ENCODE measurements around the gene RNF214.
A peak's percentile ranks its signal among the peaks of the same experiment; 100 is the strongest.
"Not testable (repeated sequence)": the region's sequence is repeated elsewhere in the genome, so short reads cannot be mapped to it uniquely, and the experiment has no call there.

The RNF214 gene

DNA sequence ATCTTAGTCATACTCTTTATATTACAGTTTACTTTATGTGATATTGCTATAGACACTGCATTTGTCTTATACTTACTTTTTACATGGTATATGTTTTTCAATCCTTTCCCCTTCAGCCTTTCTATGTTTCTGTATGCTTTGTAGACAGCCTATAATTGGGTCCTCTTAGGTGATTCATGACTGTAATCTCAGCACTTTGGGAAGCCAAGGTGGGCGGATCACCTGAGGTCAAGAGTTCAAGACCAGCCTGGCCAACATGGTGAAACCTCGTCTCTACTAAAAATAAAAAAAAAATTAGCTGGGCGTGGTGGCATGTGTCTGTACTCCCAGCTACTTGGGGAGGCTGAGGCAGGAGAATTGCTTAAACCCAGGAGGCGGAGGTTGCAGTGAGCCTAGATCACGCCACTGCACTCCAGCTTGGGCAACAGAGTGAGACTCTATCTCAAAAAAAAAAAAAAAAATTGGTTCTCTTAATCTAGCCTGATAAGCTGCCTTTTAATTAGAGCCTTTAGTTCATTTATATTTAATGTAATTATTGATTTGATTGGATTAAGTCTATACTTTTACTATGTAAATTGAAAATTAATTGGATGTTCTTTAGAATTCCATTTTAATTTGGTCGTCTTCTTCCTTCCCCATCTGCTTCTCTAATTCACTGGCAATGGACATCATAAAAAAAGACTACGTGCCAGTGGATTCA is 32.3 kb downstream of the RNF214 start:
- DNase-seq; in situ Hi-C loops (cut with HindIII; ENCODE audit: low pct_ligation_motif_present, low pct_unique_long_range_greater_than_20kb, low sequenced_read_pairs): not testable (repeated sequence)

DNA sequence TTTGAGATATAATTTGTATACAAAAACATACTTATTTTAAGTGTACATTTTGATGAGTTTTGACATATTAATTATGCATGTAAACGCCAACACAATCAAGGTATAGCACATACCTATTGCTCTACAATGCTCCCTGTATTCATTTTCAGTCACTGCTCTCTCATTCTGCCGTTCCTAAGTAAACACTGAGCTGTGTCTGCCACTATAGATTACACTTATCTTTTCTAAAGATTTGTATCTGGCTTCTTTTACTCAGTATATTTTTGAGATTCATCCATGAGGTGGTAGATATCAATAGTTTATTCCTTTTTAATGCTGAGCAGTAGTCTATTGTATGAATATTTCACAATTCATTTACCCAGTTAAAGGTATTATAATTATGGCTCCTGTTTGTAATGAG is 33.3 kb downstream of the RNF214 start:
- no peak for DNase-seq
- in situ Hi-C loops (cut with HindIII; ENCODE audit: low pct_ligation_motif_present, low pct_unique_long_range_greater_than_20kb, low sequenced_read_pairs) = no loop called here

DNA sequence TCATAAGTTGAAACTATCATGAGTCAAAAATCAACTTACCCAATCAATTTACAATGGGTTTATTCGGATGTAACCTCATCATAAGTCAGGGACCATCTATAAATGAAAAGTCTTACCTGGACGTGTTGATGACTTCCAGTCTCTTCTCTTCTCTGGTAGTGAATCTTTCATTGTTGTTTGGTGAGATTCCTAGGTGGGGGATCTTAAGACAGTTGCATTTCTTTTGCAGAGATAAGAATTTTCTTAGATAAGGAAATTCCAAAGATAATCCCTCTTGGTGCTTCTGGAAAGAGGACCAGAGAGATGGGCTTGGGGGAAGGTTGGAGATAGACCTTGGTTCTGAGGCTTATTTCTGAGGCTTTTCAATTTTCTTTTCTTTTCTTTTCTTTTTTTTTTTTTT is 37.4 kb downstream of the RNF214 start:
- no peak for DNase-seq
- in situ Hi-C loops (cut with HindIII; ENCODE audit: low pct_ligation_motif_present, low pct_unique_long_range_greater_than_20kb, low sequenced_read_pairs) = no loop called here

DNA sequence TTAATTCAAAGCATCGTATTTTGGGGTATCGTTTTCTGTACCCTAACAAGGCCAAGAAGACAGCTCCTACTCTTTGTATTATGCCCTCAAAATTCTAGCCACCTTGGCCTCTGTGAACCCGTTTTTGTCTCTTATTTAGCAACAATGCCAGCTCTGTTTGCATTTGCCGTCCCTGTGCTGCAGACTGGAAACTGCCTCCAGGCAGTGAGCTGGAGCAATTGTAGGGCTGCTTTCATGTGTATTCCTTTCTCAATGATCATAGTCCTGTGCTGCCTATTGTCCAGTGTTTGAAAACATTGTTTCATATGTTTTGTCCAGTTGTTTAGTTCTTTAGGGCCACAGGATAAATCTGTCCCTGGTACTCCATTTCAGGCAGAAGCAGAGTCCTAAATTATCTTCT is 38.7 kb downstream of the RNF214 start:
- in situ Hi-C loops (cut with HindIII; ENCODE audit: low pct_ligation_motif_present, low pct_unique_long_range_greater_than_20kb, low sequenced_read_pairs) = no loop called here
- DNase-seq = no peak

DNA sequence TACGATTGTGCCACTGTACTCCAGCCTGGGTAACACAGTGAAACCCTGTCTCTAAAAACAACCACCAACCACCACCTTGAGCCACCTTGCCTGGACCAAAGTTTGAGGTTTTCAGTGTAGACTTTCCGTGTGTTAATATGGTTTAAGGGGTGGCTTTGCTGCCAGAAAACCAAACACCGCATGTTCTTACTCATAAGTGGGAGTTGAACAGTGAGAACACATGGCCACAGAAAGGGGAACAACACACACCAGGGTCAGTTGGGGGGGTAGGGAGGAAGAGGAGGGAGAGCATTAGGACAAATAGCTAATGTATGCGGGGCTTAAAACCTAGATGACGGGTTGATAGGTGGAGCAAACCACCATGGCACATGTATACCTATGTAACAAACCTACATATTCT is 39.7 kb downstream of the RNF214 start:
- in situ Hi-C loops (cut with HindIII; ENCODE audit: low pct_ligation_motif_present, low pct_unique_long_range_greater_than_20kb, low sequenced_read_pairs); DNase-seq: not testable (repeated sequence)

DNA sequence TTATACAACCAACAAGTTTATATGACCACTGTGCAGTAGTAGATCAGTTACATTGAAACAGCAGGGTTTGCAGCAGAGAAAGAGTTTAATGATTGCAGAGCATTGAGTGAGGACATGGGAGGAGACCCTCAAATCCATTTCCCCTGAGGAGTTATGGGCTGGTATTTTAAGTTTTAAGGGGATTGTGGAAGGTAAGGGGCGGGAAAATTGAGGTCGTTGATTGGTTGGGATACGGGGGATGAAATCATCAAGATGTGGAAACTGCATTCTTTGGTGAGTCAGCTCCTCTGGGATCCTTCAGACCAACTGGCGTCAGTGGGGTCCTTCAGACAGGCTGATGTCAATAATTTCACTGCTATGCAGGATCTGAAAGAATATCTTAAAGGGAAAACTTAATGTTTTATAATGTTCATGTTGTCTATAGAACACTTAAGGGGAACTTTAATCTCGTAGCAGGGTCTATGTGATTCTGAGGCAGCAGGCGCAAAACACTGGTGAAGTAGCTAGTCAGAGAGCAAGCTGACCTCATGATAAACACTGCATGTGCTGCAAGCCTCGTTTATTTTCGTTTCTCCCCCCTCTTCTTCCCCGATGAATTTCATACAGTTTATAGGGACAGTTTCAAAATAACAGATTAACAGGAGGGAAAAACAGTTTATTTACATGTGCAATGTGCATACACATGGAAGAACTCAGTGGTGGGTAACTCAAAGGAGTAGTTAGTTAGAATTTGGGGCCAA is 41.2 kb downstream of the RNF214 start:
- in situ Hi-C loops (cut with HindIII; ENCODE audit: low pct_ligation_motif_present, low pct_unique_long_range_greater_than_20kb, low sequenced_read_pairs) = no loop called here
- no peak for DNase-seq

DNA sequence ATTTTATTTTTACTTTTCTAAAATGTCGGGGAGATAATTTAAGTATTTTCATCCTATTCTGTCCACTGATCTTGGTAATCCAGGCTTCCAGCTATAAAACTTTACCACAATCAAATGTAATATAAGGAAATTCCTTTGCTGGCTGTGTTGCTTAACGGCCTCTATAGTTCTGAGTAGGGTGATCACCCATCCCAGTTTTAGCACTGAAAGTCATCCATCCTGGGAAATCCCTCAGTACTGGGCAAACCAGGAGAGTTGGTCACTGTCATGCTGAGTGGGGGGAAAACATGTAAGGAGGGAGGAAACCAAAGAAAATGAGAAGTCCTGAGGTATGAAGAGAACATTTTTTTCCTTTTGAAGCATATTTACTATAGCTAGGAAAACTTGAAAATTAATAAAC is 45.9 kb downstream of the RNF214 start:
- in situ Hi-C loops (cut with HindIII; ENCODE audit: low pct_ligation_motif_present, low pct_unique_long_range_greater_than_20kb, low sequenced_read_pairs) = no loop called here
- no peak for DNase-seq

DNA sequence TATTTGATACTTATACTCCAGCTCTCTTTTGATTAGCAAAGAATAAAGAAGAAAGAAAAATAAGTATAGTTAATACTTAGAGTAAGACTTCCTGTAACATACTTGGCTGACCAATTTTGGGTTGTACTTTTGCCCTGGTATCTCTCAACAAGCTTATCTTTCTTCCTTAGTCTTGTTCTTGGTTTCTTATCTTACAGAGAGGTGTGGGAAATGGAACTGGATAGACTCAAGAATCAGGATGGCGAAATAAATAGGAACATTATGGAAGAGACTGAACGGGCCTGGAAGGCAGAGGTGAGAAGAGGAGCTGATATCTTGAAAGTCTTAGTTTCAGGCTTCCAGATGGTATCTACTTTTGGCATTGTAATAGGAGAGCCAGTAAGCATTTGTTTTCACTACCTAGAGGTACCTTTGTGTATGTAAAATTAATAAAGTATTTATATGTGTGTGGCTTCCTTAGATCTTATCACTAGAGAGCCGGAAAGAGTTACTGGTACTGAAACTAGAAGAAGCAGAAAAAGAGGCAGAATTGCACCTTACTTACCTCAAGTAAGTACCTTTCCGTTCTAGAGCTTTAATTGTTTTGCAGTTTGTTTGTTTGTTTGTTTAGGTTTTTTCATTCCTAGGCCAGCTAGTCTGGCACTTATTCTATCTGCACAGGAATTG is 47.4 kb downstream of the RNF214 start:
- in situ Hi-C loops (cut with HindIII; ENCODE audit: low pct_ligation_motif_present, low pct_unique_long_range_greater_than_20kb, low sequenced_read_pairs) = no loop called here
- no peak for DNase-seq

DNA sequence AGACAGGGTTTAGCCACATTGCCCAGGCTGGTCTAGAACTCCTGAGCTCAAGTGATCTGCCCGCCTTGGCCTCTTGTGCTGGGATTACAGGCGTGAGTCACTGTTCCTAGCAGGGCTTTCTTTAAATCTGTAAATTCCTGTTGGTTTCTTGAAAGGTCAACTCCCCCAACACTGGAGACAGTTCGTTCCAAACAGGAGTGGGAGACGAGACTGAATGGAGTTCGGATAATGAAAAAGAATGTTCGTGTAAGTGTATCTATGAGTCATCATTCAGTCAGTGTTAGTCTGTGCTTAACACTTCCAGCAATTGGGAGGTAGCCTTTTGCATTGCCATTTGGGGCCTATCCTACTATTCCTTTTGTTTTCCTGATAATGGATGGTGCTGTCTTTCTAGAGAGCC is 48.7 kb downstream of the RNF214 start:
- in situ Hi-C loops (cut with HindIII; ENCODE audit: low pct_ligation_motif_present, low pct_unique_long_range_greater_than_20kb, low sequenced_read_pairs) = no loop called here
- DNase-seq = peak; percentile 18

DNA sequence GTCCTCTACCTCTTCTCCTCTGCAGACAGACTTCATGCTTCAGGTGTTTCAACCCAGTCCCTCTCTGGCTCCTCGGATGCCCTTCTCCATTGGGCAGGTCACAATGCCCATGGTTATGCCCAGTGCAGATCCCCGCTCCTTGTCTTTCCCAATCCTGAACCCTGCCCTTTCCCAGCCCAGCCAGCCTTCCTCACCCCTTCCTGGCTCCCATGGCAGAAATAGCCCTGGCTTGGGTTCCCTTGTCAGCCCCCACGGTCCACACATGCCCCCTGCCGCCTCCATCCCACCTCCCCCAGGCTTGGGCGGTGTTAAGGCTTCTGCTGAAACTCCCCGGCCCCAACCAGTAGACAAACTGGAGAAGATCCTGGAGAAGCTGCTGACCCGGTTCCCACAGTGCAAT is 49.4 kb downstream of the RNF214 start:
- in situ Hi-C loops (cut with HindIII; ENCODE audit: low pct_ligation_motif_present, low pct_unique_long_range_greater_than_20kb, low sequenced_read_pairs) = no loop called here
- no peak for DNase-seq

DNA sequence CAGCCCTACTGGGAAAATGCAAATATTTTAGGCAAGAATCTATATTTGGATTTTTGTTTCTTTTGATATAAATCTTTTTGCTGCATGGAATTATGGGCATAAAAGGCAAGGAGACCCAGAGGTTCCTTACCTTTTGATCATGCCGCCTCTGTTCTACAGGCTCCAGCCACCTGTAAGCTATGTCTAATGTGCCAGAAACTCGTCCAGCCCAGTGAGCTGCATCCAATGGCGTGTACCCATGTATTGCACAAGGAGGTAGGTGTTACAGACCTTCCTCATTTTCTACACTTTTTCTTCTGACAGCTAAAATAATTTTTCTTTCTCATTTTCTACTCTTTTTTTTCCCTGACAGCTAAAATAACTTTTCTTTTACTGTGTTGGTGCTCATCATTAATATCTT is 50.5 kb downstream of the RNF214 start:
- in situ Hi-C loops (cut with HindIII; ENCODE audit: low pct_ligation_motif_present, low pct_unique_long_range_greater_than_20kb, low sequenced_read_pairs) = no loop called here
- no peak for DNase-seq

DNA sequence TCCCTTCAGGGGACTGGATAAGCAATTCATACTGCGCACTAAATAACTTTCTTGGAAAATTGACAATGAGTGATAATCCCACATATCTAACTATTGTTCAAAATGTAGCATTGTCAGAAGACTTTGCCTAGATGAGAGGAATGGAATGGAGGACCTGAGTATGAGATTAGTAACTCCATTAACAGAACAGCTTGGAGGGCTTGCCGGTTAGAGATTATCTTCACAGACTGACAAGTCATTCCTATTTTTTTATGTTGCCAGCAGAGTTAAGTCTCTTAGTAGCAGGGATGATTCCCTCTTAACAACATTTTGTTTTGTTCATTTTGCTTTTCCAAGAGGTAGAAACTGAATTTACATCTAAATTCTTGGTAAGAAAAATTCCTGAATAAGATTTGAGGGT is 51.6 kb downstream of the RNF214 start:
- in situ Hi-C loops (cut with HindIII; ENCODE audit: low pct_ligation_motif_present, low pct_unique_long_range_greater_than_20kb, low sequenced_read_pairs) = no loop called here

DNA sequence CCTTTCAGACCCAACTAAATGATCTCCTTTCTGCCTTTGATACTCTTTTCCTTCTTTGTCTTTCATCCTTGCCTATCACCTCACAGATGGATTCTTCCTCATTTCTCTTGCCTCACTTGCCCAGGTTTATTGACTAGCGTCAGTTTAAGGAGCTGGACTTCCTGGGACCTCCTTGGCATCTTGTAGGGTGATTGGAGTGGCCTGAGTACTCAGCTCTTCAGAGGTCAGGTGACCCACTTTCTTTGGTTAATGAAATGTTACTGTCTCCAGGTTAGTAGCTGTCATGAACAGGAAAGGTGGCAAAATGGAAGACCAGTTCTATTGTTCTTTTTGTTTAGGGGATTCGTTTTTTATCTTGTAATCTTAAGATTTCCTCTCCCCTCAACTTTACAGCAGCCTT is 54.1 kb downstream of the RNF214 start:
- in situ Hi-C loops (cut with HindIII; ENCODE audit: low pct_ligation_motif_present, low pct_unique_long_range_greater_than_20kb, low sequenced_read_pairs) = no loop called here
- DNase-seq = no peak

More for the DNA sequence above, 51.6 kb downstream of the RNF214 start:
- DNase-seq = no peak

DNA sequence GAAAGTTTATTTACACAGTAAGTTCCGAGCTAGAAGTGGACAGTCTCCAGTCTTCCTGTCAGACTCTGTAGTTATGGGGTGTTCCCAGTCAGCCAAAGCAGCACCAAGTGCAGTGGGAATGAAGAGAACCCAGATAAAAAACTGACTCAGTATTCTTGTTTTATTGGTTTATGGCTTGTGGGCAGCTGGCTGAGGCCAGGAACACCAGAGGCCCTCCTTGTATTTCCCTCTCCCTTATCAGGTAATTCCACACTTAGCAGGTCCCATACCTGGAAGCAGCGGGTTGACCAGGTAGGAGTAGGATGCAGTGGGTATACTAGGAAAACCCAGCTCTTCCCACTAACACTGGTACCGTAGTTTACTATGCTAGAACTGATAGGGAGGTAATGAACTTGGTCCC is 55.2 kb downstream of the RNF214 start:
- in situ Hi-C loops (cut with HindIII; ENCODE audit: low pct_ligation_motif_present, low pct_unique_long_range_greater_than_20kb, low sequenced_read_pairs) = no loop called here
- DNase-seq = no peak

DNA sequence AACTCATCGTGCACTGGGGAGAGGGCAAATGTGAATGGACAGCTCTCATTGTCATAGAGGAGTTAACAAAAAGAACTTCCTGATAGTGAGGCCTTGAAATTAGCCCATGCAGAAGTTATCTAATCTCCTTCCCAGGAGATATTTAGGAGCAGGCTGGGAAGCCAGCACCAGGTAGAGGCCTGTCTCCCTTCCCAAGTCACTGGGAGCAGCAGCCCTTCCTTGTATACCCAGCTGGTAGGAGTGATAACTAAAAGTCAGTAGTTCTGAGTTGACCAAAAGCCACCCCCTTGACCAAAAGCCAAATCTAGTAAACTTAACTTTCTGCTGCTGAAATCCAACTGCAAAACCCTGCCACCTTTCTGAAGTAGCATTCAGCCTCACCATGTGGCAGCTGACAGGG is 57.3 kb downstream of the RNF214 start:
- no peak for DNase-seq
- in situ Hi-C loops (cut with HindIII; ENCODE audit: low pct_ligation_motif_present, low pct_unique_long_range_greater_than_20kb, low sequenced_read_pairs) = no loop called here

DNA sequence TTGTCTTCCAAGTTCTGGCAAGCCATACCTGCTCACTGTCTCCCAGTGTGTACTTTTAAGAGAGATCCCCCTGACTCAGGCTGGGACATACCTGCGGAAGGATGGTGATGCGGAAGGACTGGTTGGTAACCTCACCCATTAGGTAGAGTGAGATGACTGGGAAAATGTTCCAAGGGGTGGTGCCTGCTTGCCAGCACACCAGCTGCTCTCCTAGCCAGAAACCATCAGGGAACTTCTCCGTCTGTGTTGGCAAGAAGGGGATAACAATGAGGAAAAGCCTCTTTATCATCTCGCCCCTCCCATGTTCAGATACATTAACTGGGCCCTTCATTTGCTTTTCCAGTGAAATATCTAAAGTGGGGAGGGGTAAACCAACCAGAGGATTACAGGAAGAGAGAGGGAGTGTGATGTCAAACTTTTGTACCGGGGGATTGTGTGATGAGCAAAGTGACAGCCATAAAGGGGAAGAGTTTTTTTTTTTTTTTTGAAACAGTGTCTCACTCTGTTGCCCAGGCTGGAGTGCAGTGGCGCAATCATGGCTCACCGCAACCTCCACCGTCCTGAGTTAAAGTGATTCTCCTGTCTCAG is 58.4 kb downstream of the RNF214 start, which contains the start of gene BACE1-AS:
BACE1-AS (plus strand) TSS at position 538 of the 588 bp plus-strand sequence.
- DNase-seq = no peak
- in situ Hi-C loops (cut with HindIII; ENCODE audit: low pct_ligation_motif_present, low pct_unique_long_range_greater_than_20kb, low sequenced_read_pairs) = no loop called here

DNA sequence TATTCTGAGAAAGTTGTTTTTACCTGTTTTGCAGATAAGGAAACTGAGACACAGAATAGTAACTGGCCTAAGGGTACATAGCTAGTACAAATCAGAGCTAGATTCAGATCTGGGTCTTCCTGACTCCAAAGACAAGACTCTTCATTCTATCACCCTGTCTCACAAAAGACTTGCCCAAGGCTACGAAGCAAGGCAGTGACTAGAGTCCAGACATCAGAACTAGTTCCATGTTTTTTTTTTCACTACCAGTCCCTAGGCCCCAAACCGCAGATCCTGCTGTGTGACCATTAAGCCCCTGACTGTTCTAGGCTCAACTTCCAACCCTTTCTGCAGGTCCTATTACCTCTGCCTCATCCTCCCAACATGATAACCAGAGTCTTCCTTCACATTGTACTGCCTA is 60.1 kb downstream of the RNF214 start:
- in situ Hi-C loops (cut with HindIII; ENCODE audit: low pct_ligation_motif_present, low pct_unique_long_range_greater_than_20kb, low sequenced_read_pairs) = no loop called here
- DNase-seq = no peak

DNA sequence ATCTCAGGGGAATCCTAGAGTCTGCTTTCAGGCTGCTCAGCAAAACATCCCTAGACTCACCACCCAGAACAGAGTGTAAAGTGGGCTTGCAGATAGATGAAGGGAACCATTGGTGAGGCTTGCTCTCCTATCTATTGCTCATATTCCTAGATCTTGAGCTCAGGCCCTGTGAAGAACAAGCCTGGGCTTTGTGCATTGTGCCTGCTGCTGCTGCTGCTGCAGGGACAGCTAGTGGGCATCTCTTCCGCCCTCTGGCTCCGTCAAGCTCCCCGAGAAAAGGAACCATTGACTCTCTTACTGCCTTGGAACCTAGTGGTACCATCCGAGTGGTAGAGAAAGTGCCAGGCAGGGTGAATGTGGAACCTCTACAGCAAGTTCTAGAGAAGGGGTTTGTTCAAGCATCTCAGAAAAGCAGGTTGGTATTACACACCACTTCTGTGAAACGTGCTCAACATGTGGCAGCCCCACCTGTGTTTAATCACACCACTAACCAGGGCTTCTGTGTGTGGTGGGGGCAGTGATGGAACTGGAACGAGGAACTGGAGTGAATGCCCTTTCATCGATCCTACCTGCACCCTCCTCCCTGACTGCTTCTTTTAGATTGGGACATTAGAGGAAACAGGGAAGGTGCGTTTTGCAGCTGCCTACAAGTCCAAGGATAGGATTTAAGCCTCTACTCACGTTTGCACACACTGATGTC is 63.1 kb downstream of the RNF214 start:
- in situ Hi-C loops (cut with HindIII; ENCODE audit: low pct_ligation_motif_present, low pct_unique_long_range_greater_than_20kb, low sequenced_read_pairs) = no loop called here
- no peak for DNase-seq

DNA sequence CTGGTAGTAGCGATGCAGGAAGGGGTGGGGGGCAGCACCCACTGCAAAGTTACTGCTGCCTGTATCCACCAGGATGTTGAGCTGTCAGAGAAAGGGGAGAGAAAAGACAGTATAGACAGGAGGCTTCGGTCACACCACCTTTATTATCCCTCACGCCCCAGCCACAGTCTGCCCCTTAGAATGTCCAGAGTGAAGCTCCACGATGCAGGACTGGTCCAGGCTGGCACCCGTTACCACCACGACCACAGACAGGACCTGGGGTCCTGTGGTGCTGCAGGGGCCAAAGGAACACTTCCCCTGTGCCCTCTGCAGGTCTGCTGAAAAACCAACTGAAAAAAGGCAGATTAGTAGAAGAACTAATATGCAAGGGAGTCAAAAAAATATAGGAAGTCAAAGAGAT is 64.4 kb downstream of the RNF214 start:
- in situ Hi-C loops (cut with HindIII; ENCODE audit: low pct_ligation_motif_present, low pct_unique_long_range_greater_than_20kb, low sequenced_read_pairs) = no loop called here
- DNase-seq = no peak
